Mammary epithelial cell (primary cell): ENCODE data around the gene STIP1.

Experiments used
- EZH2 ChIP-seq: IDR thresholded peaks from 2 replicates; pipeline ENCODE4 v1.6.1; 2012; ENCODE audit warnings: low read length, inconsistent platforms, borderline replicate concordance
- TF ChIP-seq, protein P1 (sequence below), 2 donors: IDR thresholded peaks in 1 of 2; conservative IDR thresholded peaks in 1 of 2; 2 replicates each; pipeline ENCODE4 v1.5.1; 2011 to 2012; ENCODE audit warnings: inconsistent platforms in 2 of 2, low read length in 2 of 2, mild to moderate bottlenecking in 2 of 2, control low read depth in 1 of 2, low read depth in 1 of 2; ENCODE audit not compliant: insufficient read depth in 1 of 2; ENCODE audit errors: extremely low read depth in 1 of 2

DNA sequence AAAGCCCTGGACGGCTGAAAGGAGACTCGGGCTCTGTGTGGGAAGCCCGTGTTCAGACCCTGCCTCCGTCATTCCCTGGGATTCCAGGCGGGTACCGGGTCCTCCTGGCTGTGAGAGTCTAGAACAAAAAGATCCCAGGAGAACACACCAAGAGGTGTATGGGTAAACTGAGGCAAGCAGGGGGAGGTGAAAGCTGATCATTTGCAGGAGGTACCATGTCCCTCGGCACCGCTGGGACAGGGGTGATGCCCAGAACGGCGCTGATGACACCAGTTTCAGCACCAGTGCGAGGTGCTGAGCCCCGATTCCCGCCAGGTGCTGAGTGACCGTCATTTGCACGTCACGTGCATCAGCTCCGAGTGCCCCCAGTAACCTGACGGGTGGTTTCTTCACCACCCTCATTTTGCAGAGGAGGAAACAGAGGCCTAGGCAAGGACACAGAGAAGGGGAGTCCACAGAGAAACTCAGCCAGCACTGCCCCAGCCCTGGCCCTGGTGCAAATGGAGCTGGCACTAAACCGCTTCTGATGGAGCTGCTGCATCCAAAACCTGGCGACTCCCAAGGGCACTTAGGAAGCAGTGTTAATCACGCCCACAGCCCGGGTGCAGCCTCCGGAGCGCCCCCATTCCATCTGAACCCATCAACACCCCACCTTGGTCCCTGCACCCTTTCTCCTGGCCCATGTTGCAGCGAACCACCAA lies 36.9 kb upstream of the STIP1 start:
- TF ChIP-seq, protein P1, sequence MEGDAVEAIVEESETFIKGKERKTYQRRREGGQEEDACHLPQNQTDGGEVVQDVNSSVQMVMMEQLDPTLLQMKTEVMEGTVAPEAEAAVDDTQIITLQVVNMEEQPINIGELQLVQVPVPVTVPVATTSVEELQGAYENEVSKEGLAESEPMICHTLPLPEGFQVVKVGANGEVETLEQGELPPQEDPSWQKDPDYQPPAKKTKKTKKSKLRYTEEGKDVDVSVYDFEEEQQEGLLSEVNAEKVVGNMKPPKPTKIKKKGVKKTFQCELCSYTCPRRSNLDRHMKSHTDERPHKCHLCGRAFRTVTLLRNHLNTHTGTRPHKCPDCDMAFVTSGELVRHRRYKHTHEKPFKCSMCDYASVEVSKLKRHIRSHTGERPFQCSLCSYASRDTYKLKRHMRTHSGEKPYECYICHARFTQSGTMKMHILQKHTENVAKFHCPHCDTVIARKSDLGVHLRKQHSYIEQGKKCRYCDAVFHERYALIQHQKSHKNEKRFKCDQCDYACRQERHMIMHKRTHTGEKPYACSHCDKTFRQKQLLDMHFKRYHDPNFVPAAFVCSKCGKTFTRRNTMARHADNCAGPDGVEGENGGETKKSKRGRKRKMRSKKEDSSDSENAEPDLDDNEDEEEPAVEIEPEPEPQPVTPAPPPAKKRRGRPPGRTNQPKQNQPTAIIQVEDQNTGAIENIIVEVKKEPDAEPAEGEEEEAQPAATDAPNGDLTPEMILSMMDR (conservative IDR thresholded peaks at IDR 0.05 in 1 of 2, IDR thresholded peaks at IDR 0.05 in 1 of 2; ENCODE audit: extremely low read depth in 1 of 2, insufficient read depth in 1 of 2, low read depth in 1 of 2, low read length in 2 of 2), result no peak
- TF ChIP-seq EZH2, result no peak
